K562 (cell line): ENCODE results near the gene GPALPP1. TPM values are rescaled to one million over a fixed set of nuclear protein-coding genes. Genes with fewer than 3 reads are reported as not detected.

Source experiments
- ATAC-seq: fragments of 200-7000 bp; cut with Tn5 transposase; 3 replicates; pipeline ENCODE4 v1.9.1; 2020; ENCODE audit warnings: moderate library complexity
- BruUV-seq: library from RNA; stranded (reverse); fragments of 400-500 nt; replicated peaks from 2 replicates; lab custom pipeline; 2021; lab: Mats Ljungman, UMichigan
- CTCF ChIA-PET: fragments of 300-600 bp; formaldehyde crosslinking; extraction: SDS; loops from one replicate; lab custom pipeline; 2021; ENCODE audit warnings: low intra/inter-chr PET ratio; lab: Yijun Ruan, JAX
- POLR2A ChIA-PET: fragments of 300-600, 350-650 bp; sonication (Branson Sonifier 250); formaldehyde crosslinking; extraction: SDS; loops from one replicate; lab custom pipeline; 2021; ENCODE audit warnings: antibody characterized with exemption, inconsistent platforms; lab: Yijun Ruan, JAX
- DNase-seq, 4 experiments: peaks; one replicate each; pipeline versions ENCODE4 v3.0.0 to v3.0.0-alpha.2; 2011 to 2018; ENCODE audit warnings: low spot score in 3 of 4, mixed read lengths in 3 of 4; ENCODE audit errors: extremely low read depth in 1 of 4
- FAIRE-seq: peaks from 2 replicates; lab custom pipeline; 2011; peaks lifted over from hg19 to GRCh38; lab: Jason Lieb, UNC
- H2AFZ ChIP-seq: 2 replicates; pipeline ENCODE4 v1.6.0; 2011; ENCODE audit warnings: low read depth, low read length, control low read depth, inconsistent platforms
- H3K27ac ChIP-seq: fragments of 200-600 bp; 3 replicates; pipeline ENCODE4 v1.8.0; 2011; ENCODE audit warnings: low read depth, mild to moderate bottlenecking, control low read depth, inconsistent platforms, low read length, moderate library complexity, mixed read lengths; ENCODE audit errors: extremely low read depth
- H3K27me3 ChIP-seq, 2 experiments: fragments of 300-600 bp in 1 of 2; 2 replicates in 1 of 2; 3 replicates in 1 of 2; pipeline versions ENCODE4 v1.6.0 to v1.8.0; 2011; ENCODE audit warnings: inconsistent platforms in 2 of 2, low read length in 2 of 2, mild to moderate bottlenecking in 1 of 2, mixed read lengths in 1 of 2, moderate library complexity in 1 of 2; ENCODE audit not compliant: control insufficient read depth in 2 of 2, insufficient read depth in 2 of 2
- H3K36me3 ChIP-seq: fragments of 300-600 bp; 3 replicates; pipeline ENCODE4 v1.8.0; 2011; ENCODE audit warnings: mild to moderate bottlenecking, low read length, inconsistent platforms; ENCODE audit not compliant: control insufficient read depth, insufficient read depth
- H3K4me1 ChIP-seq, 2 experiments: fragments of 200-600 bp in 1 of 2; replicated peaks in 1 of 2; 2 replicates in 1 of 2; 3 replicates in 1 of 2; pipeline versions ENCODE4 v1.5.1 to v1.8.0; 2011; ENCODE audit warnings: inconsistent platforms in 2 of 2, low read length in 2 of 2, mild to moderate bottlenecking in 1 of 2, mixed read lengths in 1 of 2, moderate library complexity in 1 of 2; ENCODE audit not compliant: control insufficient read depth in 2 of 2, insufficient read depth in 2 of 2
- H3K4me2 ChIP-seq: 2 replicates; pipeline ENCODE4 v1.6.1; 2011; ENCODE audit warnings: low read length, control low read depth, inconsistent platforms, mixed read lengths; ENCODE audit not compliant: insufficient read depth
- H3K4me3 ChIP-seq: fragments of 200-600 bp; sonication (generic), shearing (Covaris generic); 2 replicates; pipeline ENCODE4 v1.5.1; 2016; ENCODE audit warnings: control low read depth, inconsistent platforms
- H3K79me2 ChIP-seq: fragments of 200-600 bp; 3 replicates; pipeline ENCODE4 v1.8.0; 2011; ENCODE audit warnings: low read length, inconsistent platforms; ENCODE audit not compliant: control insufficient read depth, insufficient read depth
- H3K9ac ChIP-seq, 2 experiments: 2 replicates each; pipeline versions ENCODE4 v1.6.0 to v1.6.1; 2011; ENCODE audit warnings: low read depth in 2 of 2, low read length in 2 of 2, control low read depth in 1 of 2, inconsistent platforms in 1 of 2, mild to moderate bottlenecking in 1 of 2, mixed read lengths in 1 of 2; ENCODE audit not compliant: insufficient read depth in 1 of 2
- H3K9me1 ChIP-seq: one replicate; pipeline ENCODE4 v1.6.0; 2011; ENCODE audit warnings: inconsistent platforms, mild to moderate bottlenecking, low read length, moderate library complexity; ENCODE audit not compliant: control insufficient read depth, insufficient read depth
- H3K9me3 ChIP-seq: replicated peaks from 2 replicates; pipeline ENCODE4 v1.5.1; 2011; ENCODE audit warnings: low read depth, low read length, inconsistent platforms; ENCODE audit not compliant: control insufficient read depth, insufficient read depth
- H4K20me1 ChIP-seq: replicated peaks from 2 replicates; pipeline ENCODE4 v1.6.1; 2011; ENCODE audit warnings: low read length, inconsistent platforms, mixed read lengths; ENCODE audit not compliant: control insufficient read depth, insufficient read depth
- CHCHD3 ChIP-seq: fragments of 250-450 bp; sonication (Bioruptor Pico); IDR thresholded peaks from 2 replicates; pipeline ENCODE4 v2.1.2; 2022; ENCODE audit warnings: mild to moderate bottlenecking
- KLF1 ChIP-seq: fragments of 450-650 bp; IDR thresholded peaks from 2 replicates; pipeline ENCODE4 v1.6.1; 2016; ENCODE audit warnings: missing genetic modification characterization, missing compliant biosample characterization
- MAFF ChIP-seq: IDR thresholded peaks from 2 replicates; pipeline ENCODE4 v1.6.1; 2012; ENCODE audit warnings: low read length, improper control_type of control experiment
- NCOA1 ChIP-seq: fragments of 450-650 bp; IDR thresholded peaks from 2 replicates; pipeline ENCODE4 v1.6.1; 2016; ENCODE audit warnings: low read depth
- SIN3B ChIP-seq: fragments of 450-650 bp; IDR thresholded peaks from 2 replicates; pipeline ENCODE4 v1.6.1; 2017; ENCODE audit warnings: low read depth, mild to moderate bottlenecking, moderate library complexity
- ZBTB17 ChIP-seq: fragments of 450-650 bp; formaldehyde crosslinking; IDR thresholded peaks from 2 replicates; pipeline ENCODE4 v1.4.0; 2020; ENCODE audit warnings: mild to moderate bottlenecking
- ZNF316 ChIP-seq: fragments of 450-650 bp; IDR thresholded peaks from 2 replicates; pipeline ENCODE4 v1.6.1; 2016
- ZNF436 ChIP-seq: fragments of 250-450, 450-650 bp; sonication (Bioruptor Pico); formaldehyde crosslinking; IDR thresholded peaks from 2 replicates; pipeline ENCODE4 v1.7.0; 2020; ENCODE audit warnings: mild to moderate bottlenecking
- in situ Hi-C: fragments of 300-500 bp; cut with MboI; formaldehyde crosslinking; loops from 4 replicates; pipeline ENCODE4 v1.15.0; 2018; ENCODE audit warnings: inconsistent platforms, mixed read lengths
- intact Hi-C: fragments of 100-400 bp; cut with micrococcal nuclease; formaldehyde crosslinking; loops from 2 replicates; pipeline ENCODE4 v1.14.2; 2022
- polyA plus RNA-seq, 8 experiments: library from polyadenylated mRNA; depleted of rRNA in 4 of 8; stranded (reverse) in 5 of 8; unstranded in 3 of 8; fragments of >200 nt; fragmentation: Nextera tagmentation in 2 of 8; fragmentation: Illumina TruSeq in 1 of 8; extraction: Ambion mirVana in 2 of 8; extraction: Trizol in 1 of 8; gene quantifications; 2 replicates each; pipeline versions ENCODE4 v1.2.1 to v1.2.3, GENCODE V29; 2011 to 2014; ENCODE audit warnings: inconsistent platforms in 1 of 8, missing spikeins in 1 of 8
- total RNA-seq, 7 experiments: library from RNA; depleted of rRNA in 6 of 7; stranded (reverse); fragments of >200 nt in 6 of 7; fragmentation: Illumina TruSeq in 2 of 7; extraction: Trizol in 2 of 7; gene quantifications; 2 replicates each; pipeline versions ENCODE4 v1.2.1 to v1.2.3, GENCODE V29; 2011 to 2021; ENCODE audit warnings: low replicate concordance in 1 of 7
- TF ChIP-seq, protein P1 (sequence below): IDR thresholded peaks from 2 replicates; pipeline ENCODE4 v1.6.1; 2014; ENCODE audit warnings: antibody characterized with exemption
- TF ChIP-seq, protein P2 (sequence below): sonication (generic); formaldehyde crosslinking; IDR thresholded peaks from 2 replicates; pipeline ENCODE4 v1.8.0; 2022; ENCODE audit warnings: mild to moderate bottlenecking, missing genetic modification reagents
- TF ChIP-seq, protein P3 (sequence below): fragments of 250-450 bp; sonication (Bioruptor Pico); IDR thresholded peaks from 2 replicates; pipeline ENCODE4 v1.4.0; 2020

The GPALPP1 gene
- total and polyA plus RNA-seq, 9 of the 15 experiments (the other 6 are each of a cell fraction or from before 2014, with no cell fraction given), result 8.1 to 22.3 (median 18.5) TPM

DNA sequence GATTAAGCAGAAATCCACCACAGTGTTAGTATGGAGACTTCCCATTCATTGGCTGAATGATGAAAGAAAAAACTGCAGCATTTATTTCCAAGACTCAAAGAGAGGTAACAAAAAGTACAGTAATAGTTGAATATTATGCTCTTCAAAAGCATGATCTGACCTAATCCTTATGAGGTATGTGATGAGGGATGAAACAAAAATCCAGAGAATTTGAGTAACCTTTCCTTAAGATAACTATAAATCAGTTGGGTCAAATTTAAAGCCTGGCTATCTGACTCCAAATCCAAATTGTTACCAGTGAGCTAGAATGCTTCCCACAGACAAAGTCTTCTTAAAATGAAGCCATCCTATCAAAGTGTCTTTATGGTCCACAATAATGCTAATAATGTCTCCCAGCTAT is 38.2 kb upstream of the GPALPP1 start:
- ChIA-PET POLR2A (interaction anchor here (1.3 kb wide), 1 partner anchor 10 kb away, joined by 3 read pairs; no protein-coding TSS in a partner anchor), CTCF (no interaction called here)
- BruUV-seq, result no TSS peak
- Histone ChIP-seq H3K9me3 (no peaks in the 10 kb centered on the region), H3K4me3 (no peak overlapping the region), H3K36me3 (peaks cover 17% of the 10 kb centered on the region; the same call in 2 of the 3 replicates), H4K20me1 (no peaks in the 10 kb centered on the region), H2AFZ (no peak overlapping the region), H3K4me1 (no peaks in the 10 kb centered on the region), H3K27ac (no peak overlapping the region), H3K9ac (no peak overlapping the region), H3K79me2 (no peaks in the 10 kb centered on the region), H3K27me3 (no peaks in the 10 kb centered on the region), H3K9me1 (no peaks in the 10 kb centered on the region), H3K4me2 (no peak overlapping the region)
- in situ Hi-C loops, result no loop called here
- TF ChIP-seq, protein P1, sequence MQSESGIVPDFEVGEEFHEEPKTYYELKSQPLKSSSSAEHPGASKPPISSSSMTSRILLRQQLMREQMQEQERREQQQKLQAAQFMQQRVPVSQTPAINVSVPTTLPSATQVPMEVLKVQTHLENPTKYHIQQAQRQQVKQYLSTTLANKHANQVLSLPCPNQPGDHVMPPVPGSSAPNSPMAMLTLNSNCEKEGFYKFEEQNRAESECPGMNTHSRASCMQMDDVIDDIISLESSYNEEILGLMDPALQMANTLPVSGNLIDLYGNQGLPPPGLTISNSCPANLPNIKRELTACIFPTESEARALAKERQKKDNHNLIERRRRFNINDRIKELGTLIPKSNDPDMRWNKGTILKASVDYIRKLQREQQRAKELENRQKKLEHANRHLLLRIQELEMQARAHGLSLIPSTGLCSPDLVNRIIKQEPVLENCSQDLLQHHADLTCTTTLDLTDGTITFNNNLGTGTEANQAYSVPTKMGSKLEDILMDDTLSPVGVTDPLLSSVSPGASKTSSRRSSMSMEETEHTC, result no peak
- TF ChIP-seq ZNF316, result no peak
- no peak for TF ChIP-seq ZBTB17
- TF ChIP-seq CHCHD3, result no peak
- TF ChIP-seq, protein P2, sequence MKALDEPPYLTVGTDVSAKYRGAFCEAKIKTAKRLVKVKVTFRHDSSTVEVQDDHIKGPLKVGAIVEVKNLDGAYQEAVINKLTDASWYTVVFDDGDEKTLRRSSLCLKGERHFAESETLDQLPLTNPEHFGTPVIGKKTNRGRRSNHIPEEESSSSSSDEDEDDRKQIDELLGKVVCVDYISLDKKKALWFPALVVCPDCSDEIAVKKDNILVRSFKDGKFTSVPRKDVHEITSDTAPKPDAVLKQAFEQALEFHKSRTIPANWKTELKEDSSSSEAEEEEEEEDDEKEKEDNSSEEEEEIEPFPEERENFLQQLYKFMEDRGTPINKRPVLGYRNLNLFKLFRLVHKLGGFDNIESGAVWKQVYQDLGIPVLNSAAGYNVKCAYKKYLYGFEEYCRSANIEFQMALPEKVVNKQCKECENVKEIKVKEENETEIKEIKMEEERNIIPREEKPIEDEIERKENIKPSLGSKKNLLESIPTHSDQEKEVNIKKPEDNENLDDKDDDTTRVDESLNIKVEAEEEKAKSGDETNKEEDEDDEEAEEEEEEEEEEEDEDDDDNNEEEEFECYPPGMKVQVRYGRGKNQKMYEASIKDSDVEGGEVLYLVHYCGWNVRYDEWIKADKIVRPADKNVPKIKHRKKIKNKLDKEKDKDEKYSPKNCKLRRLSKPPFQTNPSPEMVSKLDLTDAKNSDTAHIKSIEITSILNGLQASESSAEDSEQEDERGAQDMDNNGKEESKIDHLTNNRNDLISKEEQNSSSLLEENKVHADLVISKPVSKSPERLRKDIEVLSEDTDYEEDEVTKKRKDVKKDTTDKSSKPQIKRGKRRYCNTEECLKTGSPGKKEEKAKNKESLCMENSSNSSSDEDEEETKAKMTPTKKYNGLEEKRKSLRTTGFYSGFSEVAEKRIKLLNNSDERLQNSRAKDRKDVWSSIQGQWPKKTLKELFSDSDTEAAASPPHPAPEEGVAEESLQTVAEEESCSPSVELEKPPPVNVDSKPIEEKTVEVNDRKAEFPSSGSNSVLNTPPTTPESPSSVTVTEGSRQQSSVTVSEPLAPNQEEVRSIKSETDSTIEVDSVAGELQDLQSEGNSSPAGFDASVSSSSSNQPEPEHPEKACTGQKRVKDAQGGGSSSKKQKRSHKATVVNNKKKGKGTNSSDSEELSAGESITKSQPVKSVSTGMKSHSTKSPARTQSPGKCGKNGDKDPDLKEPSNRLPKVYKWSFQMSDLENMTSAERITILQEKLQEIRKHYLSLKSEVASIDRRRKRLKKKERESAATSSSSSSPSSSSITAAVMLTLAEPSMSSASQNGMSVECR (CRISPR knock-in tag), result no peak
- no peak for TF ChIP-seq KLF1 (tag)
- TF ChIP-seq MAFF, result no peak
- TF ChIP-seq SIN3B, result no peak
- TF ChIP-seq NCOA1, result no peak
- TF ChIP-seq, protein P3, sequence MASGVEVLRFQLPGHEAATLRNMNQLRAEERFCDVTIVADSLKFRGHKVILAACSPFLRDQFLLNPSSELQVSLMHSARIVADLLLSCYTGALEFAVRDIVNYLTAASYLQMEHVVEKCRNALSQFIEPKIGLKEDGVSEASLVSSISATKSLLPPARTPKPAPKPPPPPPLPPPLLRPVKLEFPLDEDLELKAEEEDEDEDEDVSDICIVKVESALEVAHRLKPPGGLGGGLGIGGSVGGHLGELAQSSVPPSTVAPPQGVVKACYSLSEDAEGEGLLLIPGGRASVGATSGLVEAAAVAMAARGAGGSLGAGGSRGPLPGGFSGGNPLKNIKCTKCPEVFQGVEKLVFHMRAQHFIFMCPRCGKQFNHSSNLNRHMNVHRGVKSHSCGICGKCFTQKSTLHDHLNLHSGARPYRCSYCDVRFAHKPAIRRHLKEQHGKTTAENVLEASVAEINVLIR (CRISPR knock-in tag), result no peak
- no peak for TF ChIP-seq ZNF436
- intact Hi-C loops, result no loop called here
- FAIRE-seq (no peak), ATAC-seq (no peak), DNase-seq (no peak)
